PC-9 (cell line): ENCODE results near the gene NBEAL2. TPM values are rescaled to one million over a fixed set of nuclear protein-coding genes. Genes with fewer than 3 reads are reported as not detected.

ENCODE experiments used
- BruUV-seq: library from RNA; stranded (reverse); fragments of 400-500 nt; replicated peaks from 2 replicates; lab custom pipeline; 2021; lab: Mats Ljungman, UMichigan
- CTCF ChIA-PET: fragments of 300-600 bp; sonication (Branson Sonifier 250); formaldehyde crosslinking; loops from one replicate; lab custom pipeline; 2022; ENCODE audit warnings: antibody characterized with exemption; lab: Charles Lee
- POLR2A ChIA-PET: fragments of 300-600 bp; sonication (Branson Sonifier 250); formaldehyde crosslinking; loops from one replicate; lab custom pipeline; 2022; ENCODE audit warnings: antibody characterized with exemption; ENCODE audit not compliant: unreplicated experiment; lab: Charles Lee
- DNase-seq, 2 experiments: peaks; one replicate each; pipeline versions ENCODE4 v3.0.0 to v3.0.0-alpha.2; 2015 to 2022; ENCODE audit warnings: mixed read lengths in 1 of 2
- H2AFZ ChIP-seq: fragments of 200-600 bp; sonication (generic); 2 replicates; pipeline ENCODE4 v1.8.1; 2017; ENCODE audit warnings: antibody characterized with exemption
- H3F3A ChIP-seq: fragments of 200-600 bp; sonication (generic); 2 replicates; pipeline ENCODE4 v1.8.1; 2017; ENCODE audit warnings: antibody characterized with exemption, mild to moderate bottlenecking, low read depth; ENCODE audit not compliant: insufficient read depth
- H3K27ac ChIP-seq: fragments of 200-600 bp; sonication (generic); 2 replicates; pipeline ENCODE4 v1.6.1; 2016; ENCODE audit warnings: mixed run types
- H3K27me3 ChIP-seq: fragments of 200-600 bp; sonication (generic); 2 replicates; pipeline ENCODE4 v1.6.1; 2016; ENCODE audit warnings: low read depth, mixed run types; ENCODE audit not compliant: insufficient read depth
- H3K36me3 ChIP-seq: fragments of 200-600 bp; sonication (generic); 2 replicates; pipeline ENCODE4 v1.6.1; 2016; ENCODE audit warnings: low read depth, mixed run types
- H3K4me1 ChIP-seq: fragments of 200-600 bp; sonication (generic); replicated peaks from 2 replicates; pipeline ENCODE4 v1.6.1; 2016; ENCODE audit warnings: mixed run types; ENCODE audit not compliant: insufficient read depth
- H3K4me2 ChIP-seq: fragments of 200-600 bp; sonication (generic); 2 replicates; pipeline ENCODE4 v1.6.1; 2017; ENCODE audit warnings: mixed run types
- H3K4me3 ChIP-seq: fragments of 200-600 bp; sonication (generic); 2 replicates; pipeline ENCODE4 v1.6.1; 2016; ENCODE audit warnings: mixed run types
- H3K79me2 ChIP-seq: fragments of 200-600 bp; sonication (generic); 2 replicates; pipeline ENCODE4 v1.6.1; 2017; ENCODE audit warnings: low read depth, mixed run types
- H3K9me2 ChIP-seq: fragments of 200-600 bp; sonication (generic); 2 replicates; pipeline ENCODE4 v1.8.1; 2017; ENCODE audit warnings: mild to moderate bottlenecking; ENCODE audit not compliant: insufficient read depth
- H3K9me3 ChIP-seq: fragments of 200-600 bp; sonication (generic); 2 replicates; pipeline ENCODE4 v1.8.1; 2016; ENCODE audit warnings: low read depth; ENCODE audit not compliant: insufficient read depth
- H4K20me1 ChIP-seq: fragments of 200-600 bp; sonication (generic); 2 replicates; pipeline ENCODE4 v1.8.1; 2017; ENCODE audit not compliant: insufficient read depth
- CTCF ChIP-seq: fragments of 200-600 bp; sonication (generic); conservative IDR thresholded peaks from 2 replicates; pipeline ENCODE4 v1.6.1; 2017; ENCODE audit warnings: mixed run types, antibody characterized with exemption, mild to moderate bottlenecking, moderate library complexity
- EZH2 ChIP-seq: fragments of 200-600 bp; sonication (generic); IDR thresholded peaks from 2 replicates; pipeline ENCODE4 v1.8.0; 2017; ENCODE audit warnings: antibody characterized with exemption, low read depth
- intact Hi-C: fragments of 100-400 bp; cut with micrococcal nuclease; formaldehyde crosslinking; loops from one replicate; pipeline ENCODE4 v1.10.0; 2022; ENCODE audit not compliant: unreplicated experiment
- total RNA-seq: library from RNA; stranded (reverse); gene quantifications from 2 replicates; pipeline ENCODE4 v1.2.3, GENCODE V29; 2021

The NBEAL2 gene
- total RNA-seq, 1 experiment from 2014 or later = 81.0 TPM

GRCh38 chr3:46948830-46949671 lies 30.4 kb upstream of the NBEAL2 start:
- peak overlapping the region; percentile 62 for H3K4me2 ChIP-seq

GRCh38 chr3:46950177-46950576 lies 29.3 kb upstream of the NBEAL2 start:
- no peaks in the 10 kb centered on the region for H3K9me3 ChIP-seq
- no peaks in the 10 kb centered on the region for H3K9me2 ChIP-seq
- H4K20me1 ChIP-seq = peaks cover 75% of the 10 kb centered on the region
- no peaks in the 10 kb centered on the region for H3K27me3 ChIP-seq
- no peak for DNase-seq
- ChIA-PET CTCF (no interaction called here), POLR2A (interaction anchor here (0.9 kb wide), 1 partner anchor 1074 kb away, joined by 6 read pairs; no protein-coding TSS in a partner anchor)
- no peaks in the 10 kb centered on the region for H3K36me3 ChIP-seq
- peaks cover 87% of the 10 kb centered on the region for H3K79me2 ChIP-seq
- H3K4me1 ChIP-seq = peaks cover 51% of the 10 kb centered on the region
- intact Hi-C loops = no loop called here
- no peak for TF ChIP-seq EZH2
- TF ChIP-seq CTCF = no peak
- BruUV-seq = no TSS peak
- H3F3A ChIP-seq = peaks cover 44% of the 10 kb centered on the region
- no peak overlapping the region for H2AFZ ChIP-seq
- H3K4me3 ChIP-seq = no peak overlapping the region
- no peak overlapping the region for H3K27ac ChIP-seq
- peak overlapping the region; percentile 62; the same call in 1 of the 2 replicates for H3K4me2 ChIP-seq

More at GRCh38 chr3:46948830-46949671, 30.4 kb upstream of the NBEAL2 start:
- Histone ChIP-seq H3K9me2 (no peaks in the 10 kb centered on the region), H3K4me3 (no peak overlapping the region), H3F3A (peaks cover 52% of the 10 kb centered on the region), H3K79me2 (peaks cover 87% of the 10 kb centered on the region), H4K20me1 (peaks cover 64% of the 10 kb centered on the region), H3K4me1 (peaks cover 62% of the 10 kb centered on the region), H3K27ac (peak overlapping the region; percentile 87), H2AFZ (no peak overlapping the region), H3K9me3 (no peaks in the 10 kb centered on the region), H3K27me3 (no peaks in the 10 kb centered on the region), H3K36me3 (no peaks in the 10 kb centered on the region)
- DNase-seq = peak; percentile 38 to 48
- TF ChIP-seq EZH2 (no peak), CTCF (no peak)
- no TSS peak for BruUV-seq
- intact Hi-C loops = loop anchor here (1.0 to 10.0 kb wide), 4 partner anchors 14 to 566 kb away; partner anchors contain the start of genes ELP6 and NBEAL2
- POLR2A ChIA-PET = no interaction called here
- CTCF ChIA-PET = no interaction called here

DNA sequence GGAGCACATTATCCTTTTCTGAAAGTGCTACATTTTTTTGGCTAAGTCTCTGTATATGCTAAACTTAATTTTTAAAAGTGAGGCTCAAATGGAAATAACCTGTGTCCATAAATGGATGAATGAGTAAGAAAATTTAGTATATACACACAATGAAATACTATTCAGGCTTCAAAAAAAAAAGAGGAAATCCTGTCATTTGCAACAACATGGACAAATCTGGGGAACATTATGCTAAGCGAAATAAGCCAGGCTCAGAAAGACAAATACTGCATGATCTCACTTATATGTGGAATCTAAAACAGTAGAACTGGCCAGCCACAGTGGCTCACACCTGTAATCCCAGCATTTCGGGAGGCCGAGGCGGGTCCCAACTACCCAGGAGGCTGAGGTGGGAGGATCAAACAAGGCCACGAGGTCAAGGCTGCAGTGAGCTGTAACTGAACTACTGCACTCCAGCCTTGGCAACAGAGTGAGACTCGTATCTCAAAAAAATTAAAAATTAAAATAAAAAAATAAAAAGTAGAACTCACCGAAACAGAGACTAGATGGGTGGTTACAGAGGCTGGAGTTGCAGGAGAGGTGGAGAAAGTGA lies 28.7 kb upstream of the NBEAL2 start:
- H3K9me3 ChIP-seq = no peaks in the 10 kb centered on the region
- H3K36me3 ChIP-seq = no peaks in the 10 kb centered on the region
- TF ChIP-seq CTCF = no peak
- TF ChIP-seq EZH2 = no peak
- DNase-seq = no peak
- peaks cover 81% of the 10 kb centered on the region for H4K20me1 ChIP-seq
- H3K27ac ChIP-seq = no peak overlapping the region
- H3K4me1 ChIP-seq = peaks cover 45% of the 10 kb centered on the region
- no peaks in the 10 kb centered on the region for H3K9me2 ChIP-seq
- H3F3A ChIP-seq = peaks cover 44% of the 10 kb centered on the region
- H3K27me3 ChIP-seq = no peaks in the 10 kb centered on the region
- H3K4me3 ChIP-seq = no peak overlapping the region
- no TSS peak for BruUV-seq
- intact Hi-C loops = no loop called here
- CTCF ChIA-PET = no interaction called here
- POLR2A ChIA-PET = interaction anchor here (0.9 kb wide), 1 partner anchor 1074 kb away, joined by 6 read pairs; no protein-coding TSS in a partner anchor
- H3K4me2 ChIP-seq = no peak overlapping the region
- H3K79me2 ChIP-seq = peaks cover 87% of the 10 kb centered on the region
- H2AFZ ChIP-seq = no peak overlapping the region
